ENCODE results near the gene FABP7. TPM values are rescaled to one million over a fixed set of nuclear protein-coding genes. Genes with fewer than 3 reads are reported as not detected.

The FABP7 gene
- total and polyA plus RNA-seq, 2 of the 13 experiments (the other 11 are each of a cell fraction or from before 2014, with no cell fraction given), result not detected

DNA sequence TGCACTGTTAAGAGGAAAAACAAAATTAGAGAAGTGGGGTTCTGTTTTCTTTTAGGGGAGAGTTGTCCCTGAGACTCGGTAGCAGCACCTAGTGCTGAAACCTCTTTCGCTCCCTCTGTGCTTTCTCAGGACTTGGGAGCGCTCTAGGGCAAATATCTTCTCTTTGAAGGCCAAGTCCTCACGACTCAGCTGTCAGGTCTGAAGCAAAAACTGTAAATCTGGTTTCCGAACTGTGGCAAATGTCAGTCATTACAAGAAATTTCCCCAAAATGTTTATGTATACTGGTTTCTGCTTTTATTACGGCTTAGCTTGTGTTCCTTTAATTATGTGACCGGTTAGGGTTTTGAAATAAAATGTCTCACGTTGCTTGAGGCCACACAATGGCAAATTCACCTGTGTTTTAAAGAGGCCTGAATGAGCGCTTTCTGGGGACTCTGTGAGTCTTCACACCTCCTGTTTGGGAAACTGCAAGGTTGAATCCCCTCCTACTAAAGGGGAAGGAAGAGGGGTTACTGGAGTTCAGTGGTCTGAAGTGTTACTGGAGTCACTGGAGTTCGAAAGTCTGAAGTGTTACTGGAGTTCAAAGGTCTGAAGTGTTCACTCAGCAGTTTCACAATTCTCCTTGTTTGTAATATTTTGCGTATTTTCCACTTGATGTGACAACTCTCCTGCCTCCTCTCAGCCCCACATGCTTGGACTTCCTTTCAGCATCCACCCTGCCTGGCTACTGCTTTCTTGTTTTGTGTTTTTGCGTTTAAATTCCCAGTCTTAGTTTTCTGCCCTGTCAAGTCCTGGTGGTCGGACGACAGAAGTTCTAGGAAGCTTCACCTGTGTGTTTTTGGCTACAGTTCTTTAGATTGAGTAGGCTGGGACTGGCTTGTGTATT, 11.2 kb downstream of the FABP7 start (continued):
- TF ChIP-seq BCL6 (CRISPR knock-in tag; IDR thresholded peaks at IDR 0.05), result peak; percentile 93
- no peak for TF ChIP-seq HNRNPL (IDR thresholded peaks at IDR 0.05; ENCODE audit: low read depth, low read length)
- no peak; the same call in 1 of the 2 replicates for TF ChIP-seq ZNF746 (CRISPR knock-in tag; IDR thresholded peaks at IDR 0.05)
- TF ChIP-seq ZNF766 (CRISPR knock-in tag; IDR thresholded peaks at IDR 0.05; ENCODE audit: borderline replicate concordance), result no peak
- TF ChIP-seq, protein P1, sequence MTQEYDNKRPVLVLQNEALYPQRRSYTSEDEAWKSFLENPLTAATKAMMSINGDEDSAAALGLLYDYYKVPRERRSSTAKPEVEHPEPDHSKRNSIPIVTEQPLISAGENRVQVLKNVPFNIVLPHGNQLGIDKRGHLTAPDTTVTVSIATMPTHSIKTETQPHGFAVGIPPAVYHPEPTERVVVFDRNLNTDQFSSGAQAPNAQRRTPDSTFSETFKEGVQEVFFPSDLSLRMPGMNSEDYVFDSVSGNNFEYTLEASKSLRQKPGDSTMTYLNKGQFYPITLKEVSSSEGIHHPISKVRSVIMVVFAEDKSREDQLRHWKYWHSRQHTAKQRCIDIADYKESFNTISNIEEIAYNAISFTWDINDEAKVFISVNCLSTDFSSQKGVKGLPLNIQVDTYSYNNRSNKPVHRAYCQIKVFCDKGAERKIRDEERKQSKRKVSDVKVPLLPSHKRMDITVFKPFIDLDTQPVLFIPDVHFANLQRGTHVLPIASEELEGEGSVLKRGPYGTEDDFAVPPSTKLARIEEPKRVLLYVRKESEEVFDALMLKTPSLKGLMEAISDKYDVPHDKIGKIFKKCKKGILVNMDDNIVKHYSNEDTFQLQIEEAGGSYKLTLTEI (CRISPR knock-in tag; conservative IDR thresholded peaks at IDR 0.05), result no peak
- TF ChIP-seq RNF2 (conservative IDR thresholded peaks at IDR 0.05; ENCODE audit: low read depth), result no peak
- TF ChIP-seq ZNF749 (CRISPR knock-in tag; IDR thresholded peaks at IDR 0.05; ENCODE audit: borderline replicate concordance), result no peak
- TF ChIP-seq MBNL3 (CRISPR knock-in tag; conservative IDR thresholded peaks at IDR 0.05), result no peak
- 0 out of 2 replicates have a peak, but pooled peaks have one; percentile 41 for TF ChIP-seq FOXC1 (CRISPR knock-in tag; IDR thresholded peaks at IDR 0.05; ENCODE audit: borderline replicate concordance)
- no peak for TF ChIP-seq ZNF737 (CRISPR knock-in tag; IDR thresholded peaks at IDR 0.05; ENCODE audit: borderline replicate concordance)
- TF ChIP-seq FIP1L1 (IDR thresholded peaks at IDR 0.05; ENCODE audit: borderline replicate concordance, insufficient read depth, low read depth, low read length), result no peak
- no peak for TF ChIP-seq SP4 (CRISPR knock-in tag; IDR thresholded peaks at IDR 0.05)
- TF ChIP-seq, protein P2, sequence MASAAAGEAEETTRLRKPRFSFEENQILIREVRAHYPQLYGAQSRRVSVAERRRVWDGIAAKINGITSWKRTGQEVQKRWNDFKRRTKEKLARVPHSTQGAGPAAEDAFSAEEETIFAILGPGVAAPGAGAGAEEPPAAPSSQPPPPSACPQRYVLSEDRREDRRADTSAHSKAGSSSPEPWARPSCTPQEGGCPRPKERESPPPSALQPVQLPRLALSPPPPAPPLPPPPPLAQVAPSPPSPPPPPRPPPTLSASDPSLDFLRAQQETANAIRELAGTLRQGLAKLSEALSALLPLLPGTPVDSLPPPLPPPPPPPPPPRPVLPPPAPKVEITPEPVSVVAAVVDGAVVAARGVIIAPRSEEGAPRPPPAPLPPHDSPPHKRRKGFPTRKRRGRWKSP (CRISPR knock-in tag; IDR thresholded peaks at IDR 0.05), result peak; percentile 10; the same call in 1 of the 2 replicates
- no peak for TF ChIP-seq ZNF496 (CRISPR knock-in tag; IDR thresholded peaks at IDR 0.05; ENCODE audit: insufficient replicate concordance)
- TF ChIP-seq, protein P3, sequence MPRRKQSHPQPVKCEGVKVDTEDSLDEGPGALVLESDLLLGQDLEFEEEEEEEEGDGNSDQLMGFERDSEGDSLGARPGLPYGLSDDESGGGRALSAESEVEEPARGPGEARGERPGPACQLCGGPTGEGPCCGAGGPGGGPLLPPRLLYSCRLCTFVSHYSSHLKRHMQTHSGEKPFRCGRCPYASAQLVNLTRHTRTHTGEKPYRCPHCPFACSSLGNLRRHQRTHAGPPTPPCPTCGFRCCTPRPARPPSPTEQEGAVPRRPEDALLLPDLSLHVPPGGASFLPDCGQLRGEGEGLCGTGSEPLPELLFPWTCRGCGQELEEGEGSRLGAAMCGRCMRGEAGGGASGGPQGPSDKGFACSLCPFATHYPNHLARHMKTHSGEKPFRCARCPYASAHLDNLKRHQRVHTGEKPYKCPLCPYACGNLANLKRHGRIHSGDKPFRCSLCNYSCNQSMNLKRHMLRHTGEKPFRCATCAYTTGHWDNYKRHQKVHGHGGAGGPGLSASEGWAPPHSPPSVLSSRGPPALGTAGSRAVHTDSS (CRISPR knock-in tag; conservative IDR thresholded peaks at IDR 0.05), result no peak
- TF ChIP-seq ZNF670 (CRISPR knock-in tag; IDR thresholded peaks at IDR 0.05; ENCODE audit: borderline replicate concordance), result peak; percentile 40; the same call in 1 of the 2 replicates
- TF ChIP-seq ZNF598 (CRISPR knock-in tag; IDR thresholded peaks at IDR 0.05; ENCODE audit: borderline replicate concordance), result no peak
- no peak for TF ChIP-seq ZNF83 (CRISPR knock-in tag; IDR thresholded peaks at IDR 0.05; ENCODE audit: borderline replicate concordance)
- peak; percentile 67; the same call in 1 of the 2 replicates for TF ChIP-seq SPEN (CRISPR knock-in tag; IDR thresholded peaks at IDR 0.05; ENCODE audit: low read depth)
- no peak; the same call in 1 of the 2 replicates for TF ChIP-seq REPIN1 (CRISPR knock-in tag; IDR thresholded peaks at IDR 0.05; ENCODE audit: borderline replicate concordance, low read depth)
- peak; percentile 23; the same call in 1 of the 2 replicates for TF ChIP-seq RAD21 (CRISPR knock-in tag; IDR thresholded peaks at IDR 0.05)
- TF ChIP-seq IRX3 (CRISPR knock-in tag; IDR thresholded peaks at IDR 0.05; ENCODE audit: borderline replicate concordance, low read depth), result no peak
- TF ChIP-seq, protein P4, sequence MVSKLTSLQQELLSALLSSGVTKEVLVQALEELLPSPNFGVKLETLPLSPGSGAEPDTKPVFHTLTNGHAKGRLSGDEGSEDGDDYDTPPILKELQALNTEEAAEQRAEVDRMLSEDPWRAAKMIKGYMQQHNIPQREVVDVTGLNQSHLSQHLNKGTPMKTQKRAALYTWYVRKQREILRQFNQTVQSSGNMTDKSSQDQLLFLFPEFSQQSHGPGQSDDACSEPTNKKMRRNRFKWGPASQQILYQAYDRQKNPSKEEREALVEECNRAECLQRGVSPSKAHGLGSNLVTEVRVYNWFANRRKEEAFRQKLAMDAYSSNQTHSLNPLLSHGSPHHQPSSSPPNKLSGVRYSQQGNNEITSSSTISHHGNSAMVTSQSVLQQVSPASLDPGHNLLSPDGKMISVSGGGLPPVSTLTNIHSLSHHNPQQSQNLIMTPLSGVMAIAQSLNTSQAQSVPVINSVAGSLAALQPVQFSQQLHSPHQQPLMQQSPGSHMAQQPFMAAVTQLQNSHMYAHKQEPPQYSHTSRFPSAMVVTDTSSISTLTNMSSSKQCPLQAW (CRISPR knock-in tag; IDR thresholded peaks at IDR 0.05), result peak; percentile 11; the same call in 1 of the 2 replicates
